Heart right ventricle (tissue), 16 donors: ENCODE results near the gene DUSP7. TPM values are rescaled to one million over a fixed set of nuclear protein-coding genes. Genes with fewer than 3 reads are reported as not detected.

Experiments used
- ATAC-seq, 8 donors: fragments of 200-7000 bp; cut with Tn5 transposase; one replicate each; pipeline ENCODE4 v1.9.1; 2020; ENCODE audit warnings: mild to moderate bottlenecking in 8 of 8, moderate library complexity in 8 of 8, moderate number of reproducible peaks in 1 of 8
- DNase-seq, 2 donors: peaks; one replicate each; pipeline ENCODE4 v3.0.0-alpha.2; 2020
- H3K27ac ChIP-seq, 10 donors: fragments of 200-600 bp; sonication (generic) in 2 of 10; one replicate each; pipeline versions ENCODE4 v1.5.0 to v1.8.0; 2020 to 2022; ENCODE audit warnings: mild to moderate bottlenecking in 3 of 10
- H3K27me3 ChIP-seq, 7 donors: fragments of 200-600 bp; one replicate each; pipeline ENCODE4 v1.8.0; 2021 to 2022; ENCODE audit warnings: mild to moderate bottlenecking in 2 of 7
- H3K36me3 ChIP-seq, 9 donors: fragments of 200-600 bp; sonication (generic) in 1 of 9; one replicate each; pipeline versions ENCODE4 v1.5.0 to v1.8.0; 2020 to 2022; ENCODE audit warnings: mild to moderate bottlenecking in 2 of 9
- H3K4me1 ChIP-seq, 9 donors: fragments of 200-600 bp; sonication (generic) in 1 of 9; one replicate each; pipeline versions ENCODE4 v1.5.0 to v1.8.0; 2020 to 2022; ENCODE audit warnings: mild to moderate bottlenecking in 4 of 9
- H3K4me3 ChIP-seq, 10 donors: fragments of 200-600 bp; sonication (generic) in 2 of 10; one replicate each; pipeline versions ENCODE4 v1.5.0 to v1.8.0; 2020 to 2022; ENCODE audit warnings: mild to moderate bottlenecking in 7 of 10, moderate library complexity in 2 of 10
- H3K9me3 ChIP-seq, 11 donors: fragments of 200-600 bp in 10 of 11; sonication (generic) in 2 of 11; one replicate each; pipeline versions ENCODE4 v1.5.0 to v1.8.0; 2013 to 2022; ENCODE audit warnings: mild to moderate bottlenecking in 2 of 11, control low read depth in 1 of 11, moderate library complexity in 1 of 11
- WGBS, 2 donors: extraction: QIAGEN DNeasy Blood & Tissue Kit; methylation state at CpG; one replicate each; pipeline ENCODE4 v1.1.7; 2013; ENCODE audit warnings: inconsistent platforms in 1 of 2; 5-methylcytosine and 5-hydroxymethylcytosine counted together
- intact Hi-C, 10 donors: fragments of 100-400 bp; cut with DNase I; formaldehyde crosslinking; loops; one replicate each; pipeline versions ENCODE4 v1.11.1 to v1.14.2; 2022
- polyA plus RNA-seq, 2 donors: library from polyadenylated mRNA; stranded (reverse); fragments of 200-250 nt; gene quantifications; one replicate each; pipeline ENCODE4 v1.2.3, GENCODE V29; 2013
- total RNA-seq, 10 donors: library from RNA; stranded (reverse); fragmentation: NEBNext Ultra II Directional in 3 of 10; extraction: Animal tissue kit (Norgen Biotek cat#: 25700) in 3 of 10; gene quantifications; one replicate each; pipeline versions ENCODE4 v1.2.1 to v1.2.4, GENCODE V29; 2021 to 2023
- TF ChIP-seq, protein P1 (sequence below), 9 donors: fragments of 200-600 bp; sonication (generic) in 2 of 9; IDR thresholded peaks; one replicate each; pipeline versions ENCODE4 v1.5.0 to v1.8.0; 2021 to 2022; ENCODE audit warnings: antibody characterized with exemption in 9 of 9, mild to moderate bottlenecking in 5 of 9, moderate library complexity in 1 of 9
- donor health status: Arrhythmogenic right ventricular cardiomyopathy.
- donor health status: ischemic (EF 13 %, LVEDD 7.1; RV severe dilation, severe dysfunction).
- donor health status: healthy with polysubstance abuse.
- donor health status: DM: no; HTN: yes; CAD: no.
- donor health status: DM: no; HTN: no; CAD: no.
- donor health status: ischemic (EF 25% LVEDD 6.9; RV normal size, moderate dysfunction).
- donor health status: ischemic (EF 25% LVEDD 5.7; RV mildly dilated, moderate dysfunction).
- donor health status: healthy.
- donor health status: DM: yes; HTN: yes; CAD: no.
- donor health status: Ischemic cardiomyopathy.
- donor health status: ischemic (EF 35%, LVEDD 5.7; RV mildly dilated, moderate dysfunction).
- donor health status: nonischemic (EF 11% LVEDD 7.7; RV severe dilation, severe dysfunction).
- donor health status: DM: yes; HTN: yes; CAD: no.
- donor health status: PGD.
- donor health status: ischemic (EF 29% LVEDD 5.4; RV normal size, mild dysfunction).
- donor health status: nonischemic (EF 23%, LVEDD 6.1; RV moderate dilation, normal function).

Gene DUSP7
- total and polyA plus RNA-seq, 12 donors = 10.4 to 29.7 (median 15.8) TPM

DNA sequence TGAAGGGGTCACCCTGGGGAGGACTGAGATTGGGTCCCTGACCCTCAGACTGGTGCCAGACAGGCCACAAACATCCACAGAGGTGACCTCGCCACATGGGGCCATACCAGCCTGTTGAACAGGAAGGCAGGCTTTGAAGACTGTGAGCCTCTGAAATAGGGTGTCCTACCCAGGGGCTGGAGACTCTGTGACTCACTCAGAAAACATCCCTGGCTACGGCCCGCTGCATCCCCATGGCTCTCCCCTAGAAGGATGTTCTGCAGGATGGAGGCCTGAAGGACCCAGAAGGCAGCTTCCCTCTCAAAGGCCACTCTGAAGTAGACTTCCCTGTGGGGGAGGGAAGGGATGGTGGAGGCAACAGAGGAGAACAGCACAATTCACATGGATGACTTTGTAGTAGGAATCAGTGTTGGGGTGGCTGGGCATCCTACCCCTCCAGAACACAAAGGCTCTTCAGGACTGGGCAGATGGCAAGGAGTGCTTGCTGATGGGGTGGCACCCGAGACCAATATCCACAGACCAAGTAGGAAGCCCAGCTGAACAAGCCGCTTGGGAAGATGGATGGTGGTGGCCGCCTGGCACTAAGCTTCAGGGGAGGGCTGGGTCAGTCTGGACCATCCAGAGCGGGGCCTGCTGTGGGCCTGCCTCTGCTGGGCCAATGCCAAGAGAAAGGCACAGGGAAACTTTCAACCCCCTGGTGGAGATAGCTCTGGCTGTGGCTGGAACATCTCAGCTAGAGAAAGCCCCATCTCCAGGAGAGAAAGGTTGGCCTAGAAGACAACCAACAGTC, 37.6 kb upstream of the DUSP7 start:
- WGBS, 2 donors = 92% methylated on average over 7 of the region's 7 CpGs
- Histone ChIP-seq H3K4me3 (no peak overlapping the region), H3K4me1 (peaks cover 14 to 57% (median 31%) of the 10 kb centered on the region in 9 donors), H3K27ac (no peak overlapping the region), H3K36me3 (no peaks in the 10 kb centered on the region), H3K27me3 (no peaks in the 10 kb centered on the region), H3K9me3 (no peaks in the 10 kb centered on the region)
- DNase-seq (no peak), ATAC-seq (no peak)
- intact Hi-C loops = loop anchor here in 1 of 10 donors (1.0 kb wide), 1 partner anchor 34 kb away; no protein-coding TSS in a partner anchor
- TF ChIP-seq, protein P1, sequence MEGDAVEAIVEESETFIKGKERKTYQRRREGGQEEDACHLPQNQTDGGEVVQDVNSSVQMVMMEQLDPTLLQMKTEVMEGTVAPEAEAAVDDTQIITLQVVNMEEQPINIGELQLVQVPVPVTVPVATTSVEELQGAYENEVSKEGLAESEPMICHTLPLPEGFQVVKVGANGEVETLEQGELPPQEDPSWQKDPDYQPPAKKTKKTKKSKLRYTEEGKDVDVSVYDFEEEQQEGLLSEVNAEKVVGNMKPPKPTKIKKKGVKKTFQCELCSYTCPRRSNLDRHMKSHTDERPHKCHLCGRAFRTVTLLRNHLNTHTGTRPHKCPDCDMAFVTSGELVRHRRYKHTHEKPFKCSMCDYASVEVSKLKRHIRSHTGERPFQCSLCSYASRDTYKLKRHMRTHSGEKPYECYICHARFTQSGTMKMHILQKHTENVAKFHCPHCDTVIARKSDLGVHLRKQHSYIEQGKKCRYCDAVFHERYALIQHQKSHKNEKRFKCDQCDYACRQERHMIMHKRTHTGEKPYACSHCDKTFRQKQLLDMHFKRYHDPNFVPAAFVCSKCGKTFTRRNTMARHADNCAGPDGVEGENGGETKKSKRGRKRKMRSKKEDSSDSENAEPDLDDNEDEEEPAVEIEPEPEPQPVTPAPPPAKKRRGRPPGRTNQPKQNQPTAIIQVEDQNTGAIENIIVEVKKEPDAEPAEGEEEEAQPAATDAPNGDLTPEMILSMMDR (IDR thresholded peaks at IDR 0.05) = no peak

- Histone ChIP-seq H3K36me3 (no peaks in the 10 kb centered on the region), H3K9me3 (no peaks in the 10 kb centered on the region), H3K4me1 (peaks cover 15 to 57% (median 42%) of the 10 kb centered on the region in 9 donors), H3K27ac (no peak overlapping the region), H3K4me3 (no peak overlapping the region), H3K27me3 (no peaks in the 10 kb centered on the region)
- ATAC-seq (no peak), DNase-seq (no peak)
- WGBS, 2 donors = 86 to 89% methylated on average over 7 of the region's 7 CpGs
- intact Hi-C loops = no loop called here
- TF ChIP-seq, protein P1 (IDR thresholded peaks at IDR 0.05) = no peak
Measured at GRCh38 chr3:52092891-52093290, 36.5 kb upstream of the DUSP7 start.

DNA sequence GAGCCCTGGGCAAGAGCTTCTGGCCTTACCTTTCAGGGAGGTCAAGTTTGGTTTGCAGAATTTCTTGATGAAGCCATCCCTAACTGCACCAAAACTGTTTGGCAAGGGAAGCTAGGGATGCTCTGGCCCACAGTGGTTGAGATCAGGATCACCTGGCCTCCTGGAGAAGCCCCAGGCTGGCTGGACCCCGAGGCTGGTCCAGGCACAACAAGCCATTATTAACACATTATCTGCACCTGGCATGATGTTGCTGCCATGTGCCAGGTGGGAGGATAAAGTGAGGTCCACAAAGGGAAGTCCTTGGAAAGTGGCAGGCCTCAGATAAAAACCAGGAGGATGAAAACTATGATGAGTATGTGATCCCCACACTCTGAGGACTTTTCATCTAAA, 35.9 kb upstream of the DUSP7 start:
- Histone ChIP-seq H3K4me3 (no peak overlapping the region), H3K9me3 (no peaks in the 10 kb centered on the region), H3K36me3 (no peaks in the 10 kb centered on the region), H3K4me1 (peaks cover 15 to 62% (median 48%) of the 10 kb centered on the region in 9 donors), H3K27me3 (no peaks in the 10 kb centered on the region), H3K27ac (no peak overlapping the region)
- DNase-seq = no peak
- intact Hi-C loops = no loop called here
- WGBS, 2 donors = 46 to 52% methylated on average over 1 of the region's 1 CpG
- TF ChIP-seq, protein P1 (IDR thresholded peaks at IDR 0.05) = no peak
- no peak for ATAC-seq

GRCh38 chr3:52091586-52092270, 35.4 kb upstream of the DUSP7 start:
- TF ChIP-seq, protein P1 (IDR thresholded peaks at IDR 0.05) = no peak
- no peaks in the 10 kb centered on the region for H3K27me3 ChIP-seq
- H3K4me3 ChIP-seq = no peak overlapping the region
- peaks cover 15 to 68% (median 52%) of the 10 kb centered on the region in 9 donors for H3K4me1 ChIP-seq
- H3K9me3 ChIP-seq = no peaks in the 10 kb centered on the region
- DNase-seq = no peak
- H3K27ac ChIP-seq = peak overlapping the region in 6 of 10 donors; percentile 15 to 77 (median 54)
- 73% methylated on average over 5 of the region's 5 CpGs for WGBS, 2 donors
- H3K36me3 ChIP-seq = no peaks in the 10 kb centered on the region
- intact Hi-C loops = no loop called here
- peak in 2 of 8 donors; percentile 6 to 31 for ATAC-seq
